CD4-positive, alpha-beta T cell treated with Interleukin-2 at 100 ng/mL for 4 hours (primary cell): ENCODE measurements around the gene NFATC4.

Experiments used
- DNase-seq: peaks from one replicate; pipeline ENCODE4 v3.0.0-alpha.2; 2020; ENCODE audit warnings: low spot score

NFATC4 gene

DNA sequence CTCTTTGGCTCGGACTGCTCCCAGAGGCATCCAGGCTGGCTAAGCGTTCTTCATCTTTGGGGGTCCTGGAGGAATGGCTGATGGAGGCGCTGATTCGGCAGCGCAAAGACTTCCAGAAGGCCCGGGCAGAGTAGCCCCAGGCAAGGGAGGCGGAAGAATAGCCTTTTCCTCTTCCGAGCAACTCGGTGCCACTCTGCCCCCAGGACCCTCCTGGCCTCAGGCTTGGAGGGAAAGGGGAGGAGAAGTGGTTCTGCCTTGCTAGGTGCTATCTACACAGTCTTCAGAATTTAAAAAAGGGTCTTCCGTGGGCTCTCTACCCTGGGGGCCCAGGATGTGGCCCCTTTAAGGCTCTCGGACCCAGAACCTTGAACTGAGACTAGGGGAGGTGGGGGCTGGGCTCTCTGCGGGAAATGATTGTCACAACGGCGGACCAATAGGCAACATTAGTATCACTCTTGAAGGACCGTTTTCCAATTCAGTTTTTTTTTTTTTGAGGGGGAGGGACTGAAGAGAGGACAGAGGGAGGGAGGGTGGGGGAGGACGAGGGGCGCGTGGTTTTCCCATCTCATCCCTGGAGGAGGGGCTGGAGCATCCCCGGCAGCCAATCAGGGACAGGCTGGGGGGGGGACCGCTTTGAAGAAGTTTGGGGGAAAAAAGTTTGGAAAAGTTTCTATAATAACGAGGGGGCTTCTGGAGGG, at the start of gene NFATC4:
TSS of gene NFATC4 (plus strand) at position 671 of the 698 bp plus-strand sequence. CDS start 157 bp downstream, outside the sequence.
- DNase-seq: no peak

DNA sequence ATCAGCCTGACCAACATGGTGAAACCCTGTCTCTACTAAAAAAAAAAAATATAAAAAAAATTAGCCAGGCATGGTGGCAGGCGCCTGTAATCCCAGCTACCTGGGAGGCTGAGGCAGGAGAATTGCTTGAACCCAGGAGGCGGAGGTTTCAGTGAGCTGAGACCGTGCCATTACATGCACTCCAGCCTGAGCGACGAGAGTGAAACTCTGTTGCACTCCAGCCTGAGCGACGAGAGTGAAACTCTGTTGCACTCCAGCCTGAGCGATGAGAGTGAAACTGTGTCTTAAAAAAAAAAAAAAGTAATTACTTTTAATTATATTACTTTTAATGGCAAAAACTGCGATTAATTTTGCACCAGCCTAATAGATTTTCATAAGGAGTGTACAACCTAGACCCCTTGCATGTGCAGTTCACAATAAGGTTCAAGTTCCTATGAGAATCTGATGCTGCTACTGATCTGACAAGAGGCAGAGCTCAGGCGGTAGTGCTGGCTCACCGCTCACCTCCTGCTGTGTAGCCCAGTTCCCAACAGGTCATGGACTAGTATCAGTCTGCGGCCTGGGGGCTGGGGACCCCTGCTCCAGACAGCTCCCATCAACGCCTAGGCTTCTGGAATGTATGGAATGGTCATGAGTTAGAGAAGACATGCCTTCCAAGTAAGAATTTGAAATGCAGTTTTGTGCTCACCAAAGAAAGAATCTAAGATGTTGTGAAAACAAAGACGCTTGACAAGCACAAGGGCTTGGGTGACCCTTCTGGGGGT, 46.6 kb upstream of the NFATC4 start:
- DNase-seq: no peak

DNA sequence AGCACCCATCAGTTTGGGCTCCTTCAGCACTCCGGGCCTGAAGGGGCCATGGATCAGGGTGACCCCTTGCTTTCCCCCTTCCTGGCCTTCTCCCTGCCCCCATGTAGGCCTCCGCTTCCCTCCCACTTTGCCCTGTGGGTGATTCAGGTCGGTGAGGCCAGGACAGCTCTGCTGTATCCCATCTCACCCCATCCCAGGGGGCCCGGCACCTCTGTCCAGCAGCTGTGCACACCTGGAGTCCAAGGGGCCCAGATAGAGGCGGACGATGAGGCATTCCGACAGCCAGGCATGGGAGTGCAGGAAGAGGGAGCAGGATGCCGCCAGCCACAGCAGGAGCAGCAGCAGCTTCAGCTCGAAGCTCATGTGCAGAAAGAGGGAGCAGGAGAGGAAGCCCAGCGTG, 45.3 kb upstream of the NFATC4 start:
- DNase-seq: no peak

DNA sequence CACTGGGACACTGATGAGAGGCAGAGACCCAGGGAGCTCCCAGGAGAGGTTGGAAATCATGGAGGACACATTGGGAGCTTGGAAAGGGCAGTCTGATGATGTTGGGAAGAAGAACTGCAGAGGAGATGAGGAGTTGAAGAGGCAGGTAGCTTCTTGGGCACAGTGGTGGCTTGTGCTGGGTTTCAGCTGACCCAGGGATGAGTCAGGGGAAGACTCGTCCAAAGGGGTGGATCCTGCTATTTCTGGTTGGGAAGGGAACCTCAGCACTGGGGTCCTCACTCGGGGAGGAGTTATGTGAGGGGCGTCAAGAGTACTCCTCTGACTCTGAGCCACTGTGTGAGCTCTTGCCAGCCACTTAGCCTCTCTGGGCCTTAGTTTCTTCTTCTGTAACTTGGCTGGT, 44.6 kb upstream of the NFATC4 start:
- no peak for DNase-seq

DNA sequence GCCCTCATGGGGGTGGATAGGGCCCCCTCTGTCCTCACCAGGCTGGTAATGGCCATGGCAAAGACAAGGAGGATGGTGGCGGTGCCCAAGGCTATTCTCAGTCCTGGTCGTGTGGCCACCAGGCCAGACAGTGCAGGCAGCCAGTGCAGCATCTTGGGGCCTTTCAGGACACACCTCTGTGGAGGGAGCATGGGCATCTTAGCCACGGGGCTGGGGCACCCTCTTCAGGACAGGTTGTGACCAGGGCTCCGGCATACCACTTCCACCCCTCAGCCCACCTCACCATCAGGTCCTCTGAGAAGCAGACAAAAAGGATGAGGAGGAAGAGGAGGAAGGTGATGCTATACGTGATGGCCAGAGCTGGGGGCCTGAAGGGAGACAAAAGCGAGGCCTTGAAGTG, 44.0 kb upstream of the NFATC4 start:
- no peak for DNase-seq

DNA sequence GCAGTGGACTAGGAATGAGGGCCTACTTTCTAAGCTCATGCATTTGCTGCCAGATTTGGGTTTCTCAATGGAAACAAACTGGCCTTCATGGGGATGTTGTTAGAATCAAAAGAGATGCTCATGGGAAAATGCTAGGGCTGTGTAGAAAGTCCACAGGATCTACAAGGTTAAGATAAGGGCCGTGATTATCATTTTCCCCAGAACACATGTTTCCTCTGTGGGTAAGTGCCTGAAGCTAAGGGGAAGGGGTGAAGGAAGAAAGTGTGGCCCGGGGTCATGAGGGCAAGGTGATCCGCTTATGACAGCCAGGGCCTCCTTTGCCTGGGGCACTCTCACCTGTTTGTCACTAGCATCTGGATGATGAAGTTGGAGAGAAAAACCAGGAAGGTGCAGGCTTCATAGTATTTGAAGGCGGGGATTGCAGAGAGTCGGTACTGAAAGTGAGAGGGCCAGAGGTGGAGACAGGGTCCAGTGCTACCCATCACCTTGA, 42.9 kb upstream of the NFATC4 start:
- no peak for DNase-seq

DNA sequence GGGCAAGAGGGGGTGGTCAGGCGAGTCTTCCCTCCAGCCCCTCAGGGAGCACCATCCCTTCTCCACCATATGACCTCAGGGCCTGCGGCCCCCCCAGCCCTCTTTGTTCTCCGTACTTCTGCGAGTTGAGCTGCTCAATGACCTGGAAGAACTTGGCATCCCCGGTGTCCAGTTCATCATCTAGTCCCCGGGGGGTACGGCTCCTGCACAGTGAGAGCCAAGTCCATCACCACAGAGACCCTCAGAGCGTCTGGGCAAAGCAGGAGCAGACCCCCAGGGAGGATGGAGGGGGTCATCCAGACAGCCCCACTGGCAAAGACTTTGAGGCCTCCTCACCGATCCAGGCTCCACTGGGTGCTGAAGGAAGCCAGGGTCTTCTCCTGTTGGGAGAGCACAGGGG, 42.0 kb upstream of the NFATC4 start:
- DNase-seq: no peak

DNA sequence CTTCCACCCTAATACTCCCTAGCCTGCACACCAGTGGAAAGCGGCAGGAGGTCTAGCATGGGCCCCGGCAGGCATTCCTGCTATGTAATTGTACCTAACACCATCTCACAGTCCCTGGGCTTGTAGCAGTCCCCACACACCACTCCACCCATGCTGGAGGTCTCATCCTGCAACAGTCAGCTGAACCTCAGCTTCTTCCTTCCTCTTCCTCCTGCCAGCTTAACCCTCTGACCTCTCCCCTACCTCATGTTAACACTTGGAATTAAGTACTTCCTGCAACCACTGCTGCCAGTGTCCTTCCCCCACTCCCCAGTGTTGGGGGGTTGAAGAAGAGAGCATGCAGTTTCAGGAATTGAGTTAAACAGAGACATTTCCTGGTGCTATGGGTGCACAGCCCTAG, 40.7 kb upstream of the NFATC4 start:
- DNase-seq: no peak

DNA sequence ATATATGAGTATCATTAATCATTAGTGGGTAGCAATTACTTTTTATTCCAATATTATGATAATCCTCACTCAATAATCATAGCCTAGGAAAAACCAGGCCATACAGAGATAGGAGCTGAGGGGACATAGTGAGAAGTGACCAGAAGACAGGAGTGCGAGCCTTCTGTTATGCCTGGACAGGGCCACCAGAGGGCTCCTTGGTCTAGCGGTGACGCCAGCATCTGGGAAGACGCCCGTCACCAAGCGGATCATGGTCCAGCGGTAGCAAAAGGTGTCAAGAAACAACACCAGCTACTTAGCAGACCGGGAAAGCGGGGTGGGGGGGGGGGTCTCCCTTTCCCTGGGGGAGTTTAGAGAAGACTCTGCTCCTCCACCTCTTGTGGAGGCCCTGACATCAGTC, 40.1 kb upstream of the NFATC4 start:
- peak; percentile 25 for DNase-seq

DNA sequence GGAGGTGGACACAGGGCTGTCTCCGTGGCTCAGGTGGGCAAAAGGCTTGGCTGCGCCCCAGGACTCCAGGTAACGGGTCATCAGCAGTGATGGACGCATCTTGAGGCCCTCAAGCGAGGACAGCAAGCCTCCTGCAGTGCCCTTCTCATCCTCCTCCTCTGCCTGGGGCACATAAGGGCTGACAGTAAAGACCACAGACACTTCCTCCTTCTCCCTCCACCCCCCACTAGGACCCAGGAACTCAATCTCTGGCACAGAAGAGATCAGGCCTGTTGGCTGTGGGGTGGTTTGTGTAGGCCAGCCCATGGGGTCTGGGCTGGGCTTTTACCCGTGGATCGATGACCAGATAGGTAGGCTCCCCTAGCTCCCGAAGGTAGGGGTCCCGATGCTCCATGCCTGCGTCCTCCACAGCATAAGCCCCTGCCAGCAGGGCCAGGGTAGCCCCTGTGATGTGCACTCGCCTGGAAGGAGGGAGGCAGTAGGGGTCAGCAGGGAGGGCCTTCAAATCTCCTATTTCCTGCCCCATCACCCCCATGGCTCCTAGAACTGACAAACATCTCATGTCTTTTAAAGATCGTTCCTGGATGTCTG, 38.8 kb upstream of the NFATC4 start:
- DNase-seq: no peak

DNA sequence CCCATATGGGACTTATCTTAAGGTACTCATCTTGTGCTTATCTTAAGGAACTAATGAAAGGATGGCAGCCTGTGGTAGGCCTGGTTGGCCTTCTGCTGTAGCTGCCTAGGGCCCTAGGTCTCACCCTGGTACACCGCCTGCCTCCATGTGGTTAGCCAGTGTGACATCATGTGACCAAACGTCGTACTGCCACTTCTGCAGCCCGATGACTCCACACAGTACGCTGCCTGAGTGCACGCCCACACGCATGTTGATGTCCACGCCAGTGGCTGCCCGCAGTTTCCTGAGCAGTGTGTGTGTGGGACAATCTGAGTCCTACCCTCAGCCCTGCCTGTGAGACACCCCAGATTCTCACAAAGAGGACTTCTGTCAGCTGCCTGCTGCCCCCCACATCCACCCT, 38.2 kb upstream of the NFATC4 start:
- peak; percentile 74 for DNase-seq

DNA sequence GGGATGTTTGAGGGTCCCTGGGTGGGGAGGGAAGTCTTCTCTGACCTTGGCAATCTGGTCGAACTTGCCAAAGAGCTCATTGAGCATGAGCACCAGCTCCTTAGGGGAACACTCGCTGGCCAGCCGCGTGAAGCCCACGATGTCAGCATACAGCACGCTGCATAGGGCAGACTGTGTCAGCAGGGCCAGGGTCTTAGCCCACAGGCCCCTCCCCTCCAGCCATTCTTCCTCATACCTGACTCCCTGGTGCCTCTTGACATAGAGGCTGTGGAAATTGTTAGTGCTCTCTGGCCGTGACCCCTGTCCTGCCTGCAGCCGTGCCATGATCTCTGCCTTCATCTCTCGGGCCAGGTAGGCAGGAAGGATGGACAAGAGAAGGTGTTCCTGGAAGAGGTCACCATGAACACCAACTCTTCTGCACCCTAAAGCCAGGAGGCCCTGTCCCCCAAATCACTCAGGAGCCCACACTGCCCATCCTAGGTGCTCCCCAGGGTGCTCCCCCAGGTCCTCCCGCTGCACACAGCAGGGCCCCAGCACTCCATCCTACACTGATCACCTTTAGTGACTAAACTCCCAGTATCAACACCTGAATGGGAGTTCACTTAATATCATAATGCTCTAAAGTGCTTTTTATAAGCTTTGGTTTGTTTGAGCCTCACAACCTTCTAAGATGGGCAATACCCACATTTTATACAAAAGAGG, 36.9 kb upstream of the NFATC4 start:
- no peak for DNase-seq

DNA sequence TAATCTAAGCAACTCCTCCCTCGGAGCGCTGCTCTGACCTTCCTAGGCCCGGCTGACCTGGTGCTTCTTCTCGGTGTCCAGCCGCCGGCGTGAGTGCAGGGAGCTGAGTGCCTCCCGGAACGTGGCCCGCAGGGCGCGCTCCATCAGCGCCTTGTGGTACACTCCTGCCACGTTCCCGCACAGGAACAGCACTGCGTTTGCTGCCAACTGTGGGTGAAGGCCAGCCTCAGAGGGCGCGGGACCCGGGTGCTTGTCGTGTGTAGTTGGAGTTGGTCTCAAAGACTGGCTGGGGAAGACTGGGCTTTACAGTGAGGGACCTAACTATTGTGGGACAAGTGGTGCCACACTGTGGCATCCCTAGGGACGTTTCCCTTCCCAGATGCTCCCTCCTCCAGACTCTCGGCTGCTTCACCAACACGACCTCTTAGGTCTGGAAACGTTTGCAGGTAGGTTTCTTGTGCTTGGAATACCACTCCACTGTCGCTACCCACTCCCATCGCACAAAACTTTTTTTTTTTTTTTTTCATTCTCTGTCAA, 36.2 kb upstream of the NFATC4 start:
- DNase-seq: no peak

DNA sequence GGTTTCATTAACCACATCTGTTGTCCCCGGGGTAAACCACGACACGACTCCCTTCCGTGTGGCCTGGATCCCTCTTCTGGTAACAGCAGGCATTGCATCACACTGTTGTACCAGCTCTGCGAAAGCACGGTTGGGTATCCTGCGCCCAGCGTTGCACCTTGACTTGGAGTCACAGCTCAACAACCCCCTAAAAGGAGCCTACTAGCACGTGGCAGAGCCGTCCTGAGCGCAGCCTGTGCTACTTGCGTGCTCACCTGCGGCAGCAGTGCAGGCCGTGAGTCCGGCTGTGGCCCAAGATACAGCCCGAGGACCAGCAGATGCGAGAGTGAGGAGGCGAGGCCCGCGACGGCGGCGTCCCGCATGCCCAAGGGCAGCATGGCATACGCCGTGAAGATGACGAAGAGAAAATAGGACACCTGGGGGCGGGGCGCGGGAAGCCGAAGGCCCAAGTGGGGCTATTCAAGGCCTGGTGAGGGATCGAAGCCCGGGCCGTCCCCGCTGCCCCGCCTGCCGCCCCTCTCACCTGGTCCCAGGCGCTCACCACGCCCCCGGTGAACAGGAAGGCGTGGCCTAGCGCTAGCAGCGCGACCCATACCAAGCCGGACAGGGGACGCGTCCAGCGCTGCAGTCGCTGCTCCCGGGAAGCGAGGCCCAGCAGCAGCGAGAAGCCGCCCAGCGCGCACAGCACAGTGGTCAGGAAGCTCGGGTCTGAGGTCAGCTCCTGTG, 35.6 kb upstream of the NFATC4 start:
- DNase-seq: peak; percentile 93

DNA sequence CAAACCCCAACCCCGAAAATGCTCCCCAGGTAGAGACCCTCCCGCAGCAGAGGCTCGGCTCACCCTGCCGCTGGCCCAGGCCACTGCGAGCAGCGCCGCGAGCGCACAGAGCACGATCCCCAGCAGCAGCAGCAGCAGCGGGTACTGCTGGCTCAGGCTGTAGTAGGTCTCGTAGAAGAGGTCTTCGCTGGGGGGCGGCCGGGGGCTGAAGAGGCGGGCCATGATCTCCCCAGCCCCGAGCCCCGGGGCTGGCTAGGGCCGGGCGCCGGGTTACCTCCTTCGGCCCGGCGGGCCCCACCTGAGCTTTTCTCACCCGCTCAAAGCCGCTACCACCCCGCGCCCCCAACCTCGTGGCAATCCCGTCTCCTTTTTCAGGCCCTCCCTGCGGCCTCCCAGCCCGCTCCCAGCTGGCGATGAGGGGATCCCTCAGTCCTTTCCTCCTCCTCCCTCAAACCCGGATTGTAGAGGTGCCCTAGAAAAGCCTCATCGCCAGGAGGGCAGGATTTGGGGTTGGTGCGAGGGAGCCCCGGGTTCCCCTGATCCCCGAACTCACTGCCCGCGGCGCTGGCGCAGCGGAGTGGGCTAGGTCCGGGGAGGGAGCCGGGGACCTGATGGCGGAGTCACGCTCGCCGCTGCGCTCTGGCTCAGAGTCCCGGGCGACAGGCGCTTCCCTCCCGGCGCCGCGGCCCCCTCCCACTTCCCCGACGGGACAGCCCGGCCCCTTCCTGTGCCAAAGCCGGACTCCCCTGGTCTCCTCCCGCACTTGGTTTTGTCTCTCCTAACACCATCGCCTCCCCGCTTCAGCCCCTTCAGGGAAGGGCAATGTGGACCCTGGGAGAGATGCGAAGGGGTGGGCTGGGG, 33.3 kb upstream of the NFATC4 start, which contains the start of gene ADCY4:
TSS of gene ADCY4 (minus strand) at position 641 of the 861 bp plus-strand sequence. CDS start at position 222, 419 bp downstream.
- DNase-seq: peak; percentile 22

DNA sequence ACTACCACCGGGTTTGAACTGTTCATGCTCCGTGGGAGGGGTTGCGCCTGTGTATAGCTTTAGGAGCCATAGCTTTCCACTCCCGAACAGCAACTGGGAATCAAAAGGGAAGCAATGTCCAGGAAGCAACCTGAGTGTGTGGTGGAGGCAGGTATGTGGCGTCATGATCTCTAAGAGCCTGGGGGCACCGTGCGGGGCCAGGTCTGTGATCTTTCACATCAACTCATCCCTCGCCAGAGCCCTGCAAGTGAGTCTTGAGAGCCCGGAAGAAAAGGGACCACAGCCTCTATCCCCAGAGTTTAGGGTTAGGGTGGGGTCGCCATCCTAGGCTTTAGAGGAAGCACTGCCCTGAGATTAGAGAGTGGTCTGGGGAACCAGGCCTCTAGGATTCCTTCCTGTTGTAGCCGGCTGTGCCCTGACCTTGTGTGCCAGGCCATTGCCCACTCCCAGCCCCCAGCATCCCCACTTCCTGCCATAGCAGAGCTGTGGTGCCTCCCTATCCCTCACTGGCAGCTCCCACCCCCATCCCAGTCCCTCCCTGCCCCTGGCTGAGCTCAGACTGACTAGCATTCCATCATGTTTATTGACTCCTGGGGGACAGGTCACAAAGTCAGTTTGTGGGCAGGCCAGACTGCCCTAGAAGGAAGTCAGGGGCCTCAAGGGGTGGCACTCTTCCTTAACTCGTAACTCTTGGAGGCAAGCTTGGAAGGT, 32.4 kb upstream of the NFATC4 start:
- DNase-seq: no peak

DNA sequence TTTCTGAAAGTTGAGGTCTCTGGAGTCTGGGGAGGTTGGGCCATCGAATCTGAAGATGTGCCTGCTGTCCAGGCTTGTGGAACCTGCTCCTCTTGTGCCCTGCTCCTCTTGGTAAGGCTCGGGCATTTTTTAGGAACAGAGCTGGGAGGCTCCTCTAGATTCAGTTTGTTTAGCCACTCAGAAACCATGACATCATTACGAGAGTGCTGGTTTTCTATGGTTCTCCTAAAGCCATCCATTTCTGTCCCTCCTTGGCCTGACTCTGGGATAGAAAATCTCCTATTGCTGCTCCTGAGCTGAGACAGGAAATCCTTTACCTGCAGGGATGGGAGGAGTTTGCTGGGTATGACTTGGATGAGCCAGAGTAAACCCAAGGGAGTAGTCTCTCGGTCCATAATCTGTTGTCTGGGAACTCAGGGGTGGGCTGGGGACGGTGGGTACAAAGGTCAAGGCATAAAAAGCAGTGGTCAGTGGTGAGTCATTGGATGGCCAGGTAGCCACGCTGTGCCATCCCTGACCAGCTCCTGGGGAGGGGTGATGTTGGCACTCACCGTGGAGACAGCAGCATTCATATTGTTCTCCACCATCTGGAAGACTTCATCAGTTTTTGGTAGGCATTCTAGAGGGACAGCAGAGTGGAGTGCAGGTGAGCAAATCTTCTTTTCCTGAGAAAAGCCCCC, 30.7 kb upstream of the NFATC4 start:
- DNase-seq: no peak

DNA sequence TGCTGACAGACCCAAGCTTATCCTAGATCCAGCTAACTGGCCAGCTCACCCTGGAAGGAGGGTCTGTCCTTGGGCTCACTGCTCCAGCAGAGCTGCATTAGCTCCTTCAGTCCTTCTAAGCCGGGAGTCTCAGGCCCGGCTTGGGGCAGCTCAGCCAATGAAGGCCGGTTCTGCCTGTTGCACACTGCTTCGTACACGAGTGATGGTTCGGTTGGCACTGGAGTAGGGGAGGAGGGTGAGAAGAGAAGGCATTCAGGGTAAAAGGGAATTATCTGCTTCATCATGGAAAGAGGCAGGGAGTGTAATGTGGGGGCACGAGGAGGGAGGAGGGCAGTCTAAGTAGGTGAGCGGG, 30.2 kb upstream of the NFATC4 start:
- no peak for DNase-seq

DNA sequence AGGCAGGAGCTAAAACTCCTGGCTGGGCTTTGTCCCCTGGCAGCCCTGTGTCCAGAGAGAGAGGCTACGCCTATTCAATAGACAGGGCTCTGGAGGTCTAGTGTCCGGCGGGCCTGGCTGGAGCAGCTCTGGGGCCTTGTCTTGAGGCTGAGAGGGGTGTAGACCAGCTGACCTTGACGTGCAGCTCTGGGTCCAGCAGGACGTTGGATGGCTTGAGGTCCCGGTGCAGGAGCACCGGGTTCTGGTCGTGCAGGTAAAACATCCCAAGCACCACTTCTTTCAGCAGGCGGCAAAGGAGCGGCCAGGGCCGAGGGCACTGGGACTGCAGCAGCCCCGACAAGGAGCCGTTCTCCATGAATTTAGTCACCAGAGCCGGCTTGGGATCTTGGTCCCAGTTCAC, 29.1 kb upstream of the NFATC4 start:
- DNase-seq: no peak
